AG08396 (cell line): ENCODE measurements around the gene LACTB.

ENCODE experiments used
- DNase-seq: peaks from one replicate; pipeline ENCODE4 v3.0.0; 2012; ENCODE audit warnings: low spot score, mixed read lengths

LACTB gene

GRCh38 chr15:63124506-63124905, 2.8 kb downstream of the LACTB start:
- no peak for DNase-seq

- no peak for DNase-seq
Observed at GRCh38 chr15:63126726-63127125, 5.1 kb downstream of the LACTB start.

- no peak for DNase-seq
Observed at GRCh38 chr15:63133786-63134185, 12.1 kb downstream of the LACTB start.

DNA sequence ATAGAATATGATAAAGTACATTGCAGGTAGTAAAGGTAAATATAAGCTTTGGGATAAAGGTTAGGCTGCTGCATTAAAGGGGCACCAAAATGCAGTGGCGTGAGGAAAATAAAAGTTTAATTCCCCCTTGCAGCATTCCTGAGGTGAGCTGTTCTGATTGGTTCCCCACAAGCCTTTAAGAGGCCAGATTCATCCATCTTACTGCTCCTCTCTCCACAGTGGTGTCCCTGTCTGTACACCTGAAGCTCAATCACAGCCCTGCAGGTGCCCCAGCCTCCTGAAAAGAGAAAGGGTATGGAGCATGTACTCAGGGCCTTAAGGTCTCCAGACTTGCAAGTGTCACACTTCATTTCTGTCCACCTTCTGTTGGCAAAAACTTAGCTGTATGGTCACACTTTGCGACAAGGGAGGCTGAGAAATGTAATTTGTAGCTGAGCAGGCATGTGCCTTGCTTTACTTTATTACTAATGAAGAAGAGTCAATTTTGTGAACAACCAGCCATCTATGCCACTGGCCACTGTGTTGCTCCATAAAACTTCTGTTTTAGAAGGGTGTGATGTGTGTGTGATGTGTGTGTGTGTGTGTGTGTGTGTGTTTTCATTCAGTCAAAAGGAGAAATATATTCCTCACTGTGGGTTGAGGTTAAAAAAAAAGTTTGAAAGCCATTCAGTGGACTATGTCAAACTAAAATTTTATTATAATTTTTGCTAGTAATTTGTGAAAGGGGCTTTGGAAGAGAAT, 12.8 kb downstream of the LACTB start:
- no peak for DNase-seq

- no peak for DNase-seq
Observed at GRCh38 chr15:63135281-63135680, 13.6 kb downstream of the LACTB start.

DNA sequence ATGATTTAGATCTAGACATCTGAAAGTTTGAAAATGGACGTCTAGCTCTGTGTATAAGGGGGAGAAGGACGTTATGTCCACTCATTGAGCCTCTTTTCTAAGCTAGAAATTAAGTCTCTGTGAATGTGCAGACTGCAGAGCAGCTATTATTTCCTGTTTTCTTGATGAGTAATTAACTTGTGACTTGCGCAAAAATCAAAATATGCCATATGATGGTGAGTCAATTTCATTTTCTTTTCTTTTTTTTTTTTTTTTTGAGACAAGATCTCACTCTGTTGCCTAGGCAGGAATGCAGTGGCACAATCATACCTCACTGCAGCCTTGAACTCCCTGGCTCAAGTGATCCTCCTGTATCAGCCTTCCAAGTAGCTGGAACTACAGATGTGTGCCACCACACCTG, 14.1 kb downstream of the LACTB start:
- DNase-seq = peak; percentile 30

GRCh38 chr15:63136742-63137141, 15.1 kb downstream of the LACTB start:
- no peak for DNase-seq

DNA sequence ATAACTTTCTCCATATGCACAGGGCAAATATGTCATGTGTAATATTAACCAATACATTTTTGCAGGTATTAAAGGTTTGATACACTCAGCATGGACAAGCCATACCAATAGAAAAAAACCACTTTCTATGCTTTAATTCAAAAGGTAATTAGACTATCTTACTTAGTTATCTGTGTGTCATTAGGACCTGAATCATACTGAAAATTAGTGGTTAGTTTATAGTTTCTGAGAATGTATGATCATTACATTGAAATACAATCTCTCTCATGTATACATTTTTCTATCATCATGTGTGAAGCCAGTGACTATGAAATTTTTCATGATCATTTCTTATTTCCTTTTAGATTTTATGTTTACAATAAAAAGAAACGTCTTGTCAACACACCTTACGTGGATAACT, 19.3 kb downstream of the LACTB start:
- DNase-seq = no peak

DNA sequence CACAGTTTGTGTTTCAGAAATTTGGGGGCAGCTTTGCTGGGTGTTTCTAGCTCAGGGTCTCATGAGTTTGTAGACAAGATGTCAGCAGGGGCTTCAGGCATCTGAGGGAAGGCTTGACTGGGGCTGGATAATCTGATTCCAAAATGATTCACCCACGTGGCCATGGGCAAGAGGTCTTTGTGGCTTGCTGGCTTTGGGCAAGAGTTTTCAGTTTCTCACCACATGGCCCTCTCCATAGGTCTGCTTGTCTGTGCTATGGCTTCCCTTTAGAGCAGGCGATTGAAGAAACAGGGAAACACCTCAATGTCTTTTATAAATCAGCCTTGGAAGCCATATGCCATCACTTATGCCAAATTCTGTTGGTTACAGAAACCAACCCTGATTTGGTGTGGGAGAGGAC, 23.8 kb downstream of the LACTB start:
- no peak for DNase-seq

DNA sequence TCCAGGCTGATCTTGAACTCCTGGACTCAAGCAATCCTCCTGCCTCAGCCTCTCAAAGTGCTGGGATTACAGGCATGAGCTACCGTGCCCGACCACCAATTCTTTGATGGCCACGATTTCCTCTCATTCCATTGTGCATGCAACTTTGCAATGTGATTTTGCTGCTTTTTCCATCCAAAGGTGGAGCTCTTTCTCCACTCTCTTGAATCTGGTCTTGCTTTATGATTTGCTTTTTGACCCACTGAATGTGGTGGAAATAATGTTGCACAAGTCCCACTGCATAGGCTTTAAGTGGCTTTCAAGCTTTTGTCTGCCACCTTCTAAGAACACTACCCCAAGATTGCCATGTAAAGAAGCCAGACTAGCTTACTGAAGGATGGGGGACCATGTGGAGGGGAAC, 25.0 kb downstream of the LACTB start:
- no peak for DNase-seq

GRCh38 chr15:63151665-63152064, 30.0 kb downstream of the LACTB start:
- DNase-seq = no peak

DNA sequence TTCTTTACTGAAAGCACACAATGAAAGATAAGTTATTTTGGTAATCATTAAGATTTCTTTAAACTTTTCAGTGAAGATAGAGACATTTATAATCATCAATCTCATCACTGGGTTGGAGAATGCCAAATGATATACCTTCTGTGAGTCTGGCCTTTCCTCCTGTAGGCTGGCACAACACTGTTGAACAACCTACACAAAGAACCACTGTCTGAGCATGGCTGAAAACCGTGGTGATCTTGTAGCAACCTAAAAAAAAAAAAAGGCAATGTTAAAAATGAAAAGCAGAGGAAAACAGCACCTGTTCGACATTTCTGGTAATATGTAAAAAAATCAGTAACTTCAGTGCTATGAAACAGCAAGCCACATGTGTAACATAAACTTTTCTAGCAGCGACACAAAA, 33.8 kb downstream of the LACTB start:
- DNase-seq = no peak

GRCh38 chr15:63156086-63156710, 34.5 kb downstream of the LACTB start:
- no peak for DNase-seq

DNA sequence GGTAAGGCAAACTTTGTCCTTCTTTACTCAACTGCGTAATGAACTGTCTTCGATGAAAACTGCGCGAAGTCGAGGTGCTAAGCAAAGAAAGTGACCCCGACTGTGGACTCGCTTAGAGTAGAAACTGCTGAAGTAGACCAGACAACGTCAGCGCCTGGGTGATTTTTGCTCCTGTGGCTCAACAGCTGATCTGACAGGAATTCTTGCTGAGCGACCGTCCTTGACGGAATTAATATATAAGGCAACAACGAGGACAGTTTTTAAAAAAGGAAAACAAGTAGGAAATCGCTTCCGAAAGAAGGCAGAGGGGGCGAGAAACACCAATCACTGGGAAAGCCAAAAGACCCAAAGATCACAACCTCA, 35.1 kb downstream of the LACTB start:
- peak; percentile 42 for DNase-seq

DNA sequence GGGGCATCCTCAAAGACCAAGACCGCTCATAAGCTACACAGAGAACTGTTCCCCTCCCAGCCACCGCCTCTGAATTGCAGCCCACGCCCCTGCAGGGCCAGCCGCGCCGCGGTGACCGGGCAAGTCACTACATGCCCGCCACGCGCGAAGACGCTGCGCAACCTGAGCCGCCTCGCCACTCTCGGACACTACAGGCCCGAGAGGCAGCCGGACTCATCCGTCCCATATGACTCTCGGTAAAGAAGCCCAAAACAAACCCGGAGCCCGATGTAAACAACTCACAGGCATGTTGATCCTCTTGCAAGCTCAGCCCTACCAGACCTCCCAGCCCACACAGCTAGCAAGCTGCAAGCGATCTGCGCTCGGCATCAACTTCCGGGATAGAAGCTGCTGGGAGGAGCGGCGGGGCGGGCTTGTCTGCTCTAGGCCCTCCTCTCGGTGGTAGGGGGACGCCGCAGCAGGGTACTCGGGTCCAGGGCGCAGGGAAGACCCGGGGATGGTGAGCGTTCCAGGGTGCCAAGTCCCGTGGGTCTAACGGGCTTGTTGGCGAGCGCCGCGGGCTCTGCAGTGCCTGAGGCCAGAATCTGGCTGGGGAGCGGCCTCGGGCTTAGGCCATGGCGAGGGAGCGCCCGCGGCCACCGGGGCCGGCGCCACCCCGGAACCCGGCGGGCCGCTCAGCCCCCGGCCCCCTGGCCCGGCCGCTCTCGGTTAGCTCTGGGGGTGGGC, 35.6 kb downstream of the LACTB start, which contains the start of gene RPS27L:
TSS of gene RPS27L (minus strand) at position 360 of the 726 bp plus-strand sequence. CDS start at position 288, 72 bp downstream.
- peak; percentile 88 for DNase-seq

DNA sequence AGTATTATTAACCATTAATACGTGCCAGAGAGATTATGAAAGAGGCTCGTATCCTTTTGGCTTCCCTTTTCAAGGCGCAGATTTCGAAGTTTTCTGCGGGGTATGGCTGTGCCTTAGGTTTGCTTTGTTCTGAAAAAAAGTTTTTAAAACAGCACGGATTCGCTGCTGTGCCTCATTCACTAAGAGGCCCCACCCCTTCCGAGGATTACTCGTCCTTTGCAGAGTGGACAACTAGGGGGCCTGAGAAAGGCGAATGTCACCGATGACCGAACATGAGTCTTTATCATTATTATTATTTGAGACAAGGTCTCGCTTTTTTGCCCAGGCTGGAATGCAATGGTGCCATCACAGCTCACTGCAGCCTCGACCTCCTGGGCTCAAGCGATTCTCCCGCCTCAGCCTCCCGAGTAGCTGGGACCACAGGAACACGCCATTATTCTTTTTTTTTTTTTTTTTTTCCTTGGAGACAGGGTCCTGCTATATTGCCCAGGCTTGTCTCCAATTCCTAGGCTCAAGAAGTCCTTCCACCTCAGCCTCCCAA, 36.3 kb downstream of the LACTB start:
- DNase-seq = peak; percentile 80

DNA sequence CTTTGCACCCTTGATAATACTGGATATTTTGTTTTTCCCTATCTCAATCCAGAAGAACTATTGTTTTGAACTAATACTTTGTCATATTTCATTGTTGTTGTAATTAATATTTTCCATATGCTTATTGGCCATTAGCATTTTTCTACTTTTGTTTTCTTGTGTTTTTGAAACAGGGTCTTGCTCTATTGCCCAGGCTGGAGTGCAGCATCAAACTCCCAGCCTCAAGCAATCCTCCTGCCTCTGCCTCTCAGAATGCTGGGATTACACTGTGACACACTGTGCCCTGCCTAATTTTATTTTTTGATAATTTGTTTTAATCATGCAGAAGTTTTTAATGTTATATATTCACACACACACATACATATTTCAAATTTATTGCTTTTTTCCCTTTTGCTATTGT, 39.0 kb downstream of the LACTB start:
- DNase-seq = no peak

GRCh38 chr15:63163217-63163616, 41.6 kb downstream of the LACTB start:
- DNase-seq = no peak

- DNase-seq = peak; percentile 37
Observed at GRCh38 chr15:63165166-63165859, 43.7 kb downstream of the LACTB start.

GRCh38 chr15:63166219-63166618, 44.6 kb downstream of the LACTB start:
- DNase-seq = no peak

- no peak for DNase-seq
Observed at GRCh38 chr15:63169788-63170187, 48.1 kb downstream of the LACTB start.

- DNase-seq = no peak
Observed at GRCh38 chr15:63172376-63172775, 50.7 kb downstream of the LACTB start.
